GM20000 (cell line): ENCODE data around the gene DCXR.

Source experiments
- DNase-seq: peaks from one replicate; pipeline ENCODE4 v3.0.0; 2012; ENCODE audit warnings: low spot score
- TF ChIP-seq, protein P1 (sequence below): IDR thresholded peaks from 2 replicates; pipeline ENCODE4 v1.5.1; 2012; ENCODE audit warnings: mild to moderate bottlenecking, control low read depth; ENCODE audit errors: extremely low read depth, missing control alignments

Gene DCXR

DNA sequence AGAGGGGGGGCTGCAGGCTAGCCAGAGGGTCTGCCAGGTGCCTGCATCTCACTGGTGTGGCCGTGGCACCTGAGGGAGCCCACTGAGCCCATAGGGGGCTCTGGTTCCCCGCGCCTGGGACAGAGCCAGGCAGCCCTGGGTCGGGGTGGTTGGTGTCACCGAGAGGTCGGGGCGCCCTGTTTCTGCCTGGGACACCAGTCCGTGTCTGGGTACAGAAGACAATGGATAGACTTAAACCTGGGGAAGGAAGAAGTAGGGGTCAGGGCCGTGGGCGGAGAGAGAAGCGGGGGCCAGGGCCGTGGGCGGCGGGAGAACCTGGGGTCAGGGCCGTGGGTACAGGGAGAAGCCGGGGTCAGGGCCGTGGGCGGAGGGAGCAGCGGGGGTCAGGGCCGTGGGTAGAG is 11.1 kb upstream of the DCXR start:
- DNase-seq = no peak

DNA sequence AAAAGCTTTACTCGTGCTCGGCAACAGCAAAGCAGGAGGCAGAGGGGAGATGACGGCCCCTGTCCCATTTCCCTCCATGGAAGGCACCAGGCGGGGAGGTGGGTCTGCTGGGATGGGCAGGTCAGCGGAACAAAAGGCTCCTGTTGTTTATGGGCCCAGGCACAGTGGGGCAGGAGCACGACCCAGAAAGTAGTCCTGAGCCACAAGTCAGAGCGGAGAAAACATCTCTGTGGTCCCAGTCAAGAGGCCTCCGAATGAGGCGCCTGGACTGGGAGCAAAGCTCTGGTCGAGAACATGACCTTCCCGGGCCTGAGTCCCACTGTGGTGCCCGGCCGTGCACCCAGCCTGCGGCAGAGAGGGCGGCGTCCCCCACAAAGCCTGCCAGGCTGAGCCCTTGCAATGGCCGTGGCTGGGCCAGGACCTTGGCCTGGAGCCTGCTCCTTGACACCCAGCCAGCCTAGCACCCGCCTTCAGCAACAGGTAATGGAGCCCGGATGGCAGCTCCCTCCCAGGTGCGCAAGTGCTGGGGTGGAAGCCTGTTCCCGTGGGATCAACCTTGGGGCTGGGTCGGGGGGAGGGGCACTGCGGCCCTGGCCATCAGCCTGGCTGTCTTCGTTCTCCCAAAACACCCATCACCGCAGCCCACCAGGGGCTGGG is 10.5 kb upstream of the DCXR start:
- TF ChIP-seq, protein P1, sequence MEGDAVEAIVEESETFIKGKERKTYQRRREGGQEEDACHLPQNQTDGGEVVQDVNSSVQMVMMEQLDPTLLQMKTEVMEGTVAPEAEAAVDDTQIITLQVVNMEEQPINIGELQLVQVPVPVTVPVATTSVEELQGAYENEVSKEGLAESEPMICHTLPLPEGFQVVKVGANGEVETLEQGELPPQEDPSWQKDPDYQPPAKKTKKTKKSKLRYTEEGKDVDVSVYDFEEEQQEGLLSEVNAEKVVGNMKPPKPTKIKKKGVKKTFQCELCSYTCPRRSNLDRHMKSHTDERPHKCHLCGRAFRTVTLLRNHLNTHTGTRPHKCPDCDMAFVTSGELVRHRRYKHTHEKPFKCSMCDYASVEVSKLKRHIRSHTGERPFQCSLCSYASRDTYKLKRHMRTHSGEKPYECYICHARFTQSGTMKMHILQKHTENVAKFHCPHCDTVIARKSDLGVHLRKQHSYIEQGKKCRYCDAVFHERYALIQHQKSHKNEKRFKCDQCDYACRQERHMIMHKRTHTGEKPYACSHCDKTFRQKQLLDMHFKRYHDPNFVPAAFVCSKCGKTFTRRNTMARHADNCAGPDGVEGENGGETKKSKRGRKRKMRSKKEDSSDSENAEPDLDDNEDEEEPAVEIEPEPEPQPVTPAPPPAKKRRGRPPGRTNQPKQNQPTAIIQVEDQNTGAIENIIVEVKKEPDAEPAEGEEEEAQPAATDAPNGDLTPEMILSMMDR = no peak

More for the DNA sequence above, 11.1 kb upstream of the DCXR start:
- TF ChIP-seq, protein P1 = no peak

DNA sequence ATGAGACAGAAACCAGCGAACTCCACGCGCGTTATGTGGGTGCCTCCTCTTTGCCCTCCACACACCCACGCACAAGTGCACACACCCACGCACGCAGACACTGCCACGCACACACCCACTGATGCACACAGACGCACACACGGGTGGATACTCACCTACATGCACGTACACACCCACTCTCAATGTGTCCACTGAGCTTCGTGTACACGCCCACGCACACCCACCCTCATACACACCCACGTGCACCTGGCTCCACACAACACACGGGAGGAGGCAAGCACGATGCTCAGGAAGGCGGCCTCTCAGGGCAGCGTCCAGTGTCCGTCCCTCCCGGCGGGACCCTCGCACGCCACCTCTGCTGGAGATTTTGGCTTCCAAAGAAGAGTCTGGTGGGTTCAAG is 9.9 kb upstream of the DCXR start:
- TF ChIP-seq, protein P1 = no peak
- no peak for DNase-seq

More for the DNA sequence above, 10.5 kb upstream of the DCXR start:
- DNase-seq = no peak

DNA sequence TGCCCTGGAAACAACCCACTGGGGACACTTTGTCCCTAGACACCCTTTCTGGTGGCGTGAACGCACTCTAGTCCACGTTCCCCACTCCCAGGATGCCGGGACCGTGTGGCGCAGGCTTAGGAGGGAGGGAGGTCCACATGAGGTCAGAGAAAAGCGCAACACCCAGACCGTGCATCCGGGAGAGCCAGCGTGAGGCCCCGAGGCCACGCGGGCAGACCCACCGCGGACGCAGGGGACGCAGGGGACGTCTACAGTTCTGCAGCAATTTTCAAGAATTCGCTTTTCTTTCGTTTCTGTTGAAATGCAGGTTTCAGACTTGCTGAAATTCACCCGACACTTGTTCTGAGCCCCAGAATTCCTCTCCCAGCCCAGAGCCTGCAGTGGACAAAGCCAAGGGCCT is 9.4 kb upstream of the DCXR start:
- TF ChIP-seq, protein P1 = no peak
- no peak for DNase-seq

DNA sequence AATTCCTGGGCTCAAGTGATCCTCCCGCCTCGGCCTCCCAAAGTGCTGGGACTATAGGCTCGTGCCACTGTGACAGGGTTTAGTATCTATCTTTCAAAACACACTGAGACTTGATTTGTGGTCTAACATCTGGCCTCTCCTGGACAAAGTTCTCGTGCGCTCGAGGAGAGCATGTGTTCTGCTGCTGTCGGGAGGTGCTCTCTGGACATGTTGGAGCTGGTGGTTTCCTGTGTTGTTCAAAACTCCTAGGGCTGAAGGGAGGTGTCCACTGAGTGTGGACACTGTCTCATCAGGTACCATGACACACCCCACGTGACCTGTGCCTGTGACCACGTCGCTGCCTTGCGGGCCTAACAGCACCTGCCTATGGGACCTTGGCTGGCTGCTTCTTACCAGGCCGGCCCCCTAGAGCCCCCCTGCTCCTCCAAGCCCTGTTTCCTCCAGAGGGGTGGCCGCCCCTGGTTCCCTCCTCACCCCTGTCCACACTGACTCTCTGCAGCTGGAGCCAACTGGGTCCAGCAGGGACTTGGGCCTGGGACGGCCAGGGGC is 8.5 kb upstream of the DCXR start:
- TF ChIP-seq, protein P1 = no peak
- no peak for DNase-seq

DNA sequence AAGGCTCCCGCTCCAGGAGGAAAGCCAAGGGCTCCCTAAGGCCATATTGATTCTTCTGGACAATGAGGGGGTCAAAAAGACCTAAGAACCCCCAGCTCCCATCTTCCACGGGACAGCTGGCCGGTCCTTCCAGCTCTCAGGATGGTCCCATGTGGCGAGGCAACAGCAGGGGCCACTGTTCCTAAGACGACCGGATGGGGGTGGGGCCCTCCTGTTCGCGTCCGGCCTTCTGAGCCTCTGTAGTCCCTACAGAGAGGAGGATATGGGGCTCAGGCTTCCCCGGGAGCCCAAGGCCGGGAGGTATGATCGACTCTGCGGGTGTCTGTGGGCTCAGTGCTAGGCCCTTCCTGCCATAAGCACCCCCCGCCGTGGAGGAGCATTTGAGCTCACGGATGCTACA is 6.0 kb upstream of the DCXR start:
- TF ChIP-seq, protein P1 = no peak
- DNase-seq = no peak

DNA sequence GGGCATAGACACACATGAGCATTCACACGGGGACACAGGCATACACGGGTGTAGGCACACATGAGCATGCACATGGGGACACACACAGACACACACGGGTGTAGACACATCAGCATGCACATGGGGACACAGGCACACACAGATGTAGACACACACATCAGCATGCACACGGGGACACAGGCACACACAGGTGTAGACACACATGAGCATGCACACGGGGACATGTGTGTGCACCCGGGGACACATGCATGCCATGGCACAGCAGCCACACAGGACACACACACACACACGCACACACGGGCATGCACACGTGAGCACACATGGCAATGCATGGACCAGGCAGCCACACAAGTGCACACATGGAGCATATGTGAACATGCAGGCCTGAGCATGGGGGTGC is 5.2 kb upstream of the DCXR start:
- TF ChIP-seq, protein P1 = no peak
- no peak for DNase-seq
